Measurements from ENCODE around the gene AHI1. TPM values are rescaled to one million over a fixed set of nuclear protein-coding genes. Genes with fewer than 3 reads are reported as not detected.

The AHI1 gene
- total RNA-seq, 1 experiment from 2014 or later = 18.8 TPM

GRCh38 chr6:135402311-135402710 lies 95.2 kb downstream of the AHI1 start:
- CTCF ChIA-PET = no interaction called here
- no peaks in the 10 kb centered on the region; the same call in 1 of the 2 replicates for H3K36me3 Mint-ChIP-seq
- H3K9me3 Mint-ChIP-seq = no peaks in the 10 kb centered on the region
- TF ChIP-seq SOX15 (CRISPR knock-in tag; IDR thresholded peaks at IDR 0.05) (no peak), ZNF396 (CRISPR knock-in tag; IDR thresholded peaks at IDR 0.05; ENCODE audit: borderline replicate concordance) (no peak), ESRRA (CRISPR knock-in tag; IDR thresholded peaks at IDR 0.05; ENCODE audit: borderline replicate concordance) (no peak), PRRX2 (CRISPR knock-in tag; IDR thresholded peaks at IDR 0.05) (no peak), ZNF423 (CRISPR knock-in tag; IDR thresholded peaks at IDR 0.05) (no peak), CREB1 (CRISPR knock-in tag; IDR thresholded peaks at IDR 0.05) (no peak)
- TF ChIP-seq, protein P1, sequence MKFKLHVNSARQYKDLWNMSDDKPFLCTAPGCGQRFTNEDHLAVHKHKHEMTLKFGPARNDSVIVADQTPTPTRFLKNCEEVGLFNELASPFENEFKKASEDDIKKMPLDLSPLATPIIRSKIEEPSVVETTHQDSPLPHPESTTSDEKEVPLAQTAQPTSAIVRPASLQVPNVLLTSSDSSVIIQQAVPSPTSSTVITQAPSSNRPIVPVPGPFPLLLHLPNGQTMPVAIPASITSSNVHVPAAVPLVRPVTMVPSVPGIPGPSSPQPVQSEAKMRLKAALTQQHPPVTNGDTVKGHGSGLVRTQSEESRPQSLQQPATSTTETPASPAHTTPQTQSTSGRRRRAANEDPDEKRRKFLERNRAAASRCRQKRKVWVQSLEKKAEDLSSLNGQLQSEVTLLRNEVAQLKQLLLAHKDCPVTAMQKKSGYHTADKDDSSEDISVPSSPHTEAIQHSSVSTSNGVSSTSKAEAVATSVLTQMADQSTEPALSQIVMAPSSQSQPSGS (CRISPR knock-in tag; IDR thresholded peaks at IDR 0.05; ENCODE audit: borderline replicate concordance, low read depth) = no peak
- TF ChIP-seq, protein P2, sequence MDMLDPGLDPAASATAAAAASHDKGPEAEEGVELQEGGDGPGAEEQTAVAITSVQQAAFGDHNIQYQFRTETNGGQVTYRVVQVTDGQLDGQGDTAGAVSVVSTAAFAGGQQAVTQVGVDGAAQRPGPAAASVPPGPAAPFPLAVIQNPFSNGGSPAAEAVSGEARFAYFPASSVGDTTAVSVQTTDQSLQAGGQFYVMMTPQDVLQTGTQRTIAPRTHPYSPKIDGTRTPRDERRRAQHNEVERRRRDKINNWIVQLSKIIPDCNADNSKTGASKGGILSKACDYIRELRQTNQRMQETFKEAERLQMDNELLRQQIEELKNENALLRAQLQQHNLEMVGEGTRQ (CRISPR knock-in tag; IDR thresholded peaks at IDR 0.05) = no peak
- POLR2A ChIA-PET = no interaction called here
- no peaks in the 10 kb centered on the region for H3K27me3 Mint-ChIP-seq (ENCODE audit: low read depth)
- no peak overlapping the region for H3K4me3 Mint-ChIP-seq
- ATAC-seq (no peak), DNase-seq (ENCODE audit: low spot score) (no peak)
- no peak overlapping the region for H3K27ac Mint-ChIP-seq
- peaks cover 14% of the 10 kb centered on the region for H3K4me1 Mint-ChIP-seq

- DNase-seq (ENCODE audit: low spot score) (no peak), ATAC-seq (no peak)
- CTCF ChIA-PET = no interaction called here
- peaks cover 14% of the 10 kb centered on the region for H3K4me1 Mint-ChIP-seq
- no peak overlapping the region for H3K27ac Mint-ChIP-seq
- H3K9me3 Mint-ChIP-seq = no peaks in the 10 kb centered on the region
- no peaks in the 10 kb centered on the region for H3K27me3 Mint-ChIP-seq (ENCODE audit: low read depth)
- no peak overlapping the region for H3K4me3 Mint-ChIP-seq
- no peaks in the 10 kb centered on the region for H3K36me3 Mint-ChIP-seq
- POLR2A ChIA-PET = no interaction called here
- TF ChIP-seq PREB (CRISPR knock-in tag; IDR thresholded peaks at IDR 0.05; ENCODE audit: borderline replicate concordance) (no peak), MYBL2 (CRISPR knock-in tag; IDR thresholded peaks at IDR 0.05) (no peak), ZNF219 (CRISPR knock-in tag; IDR thresholded peaks at IDR 0.05; ENCODE audit: borderline replicate concordance) (no peak), PRRX2 (CRISPR knock-in tag; IDR thresholded peaks at IDR 0.05) (no peak), MXD4 (CRISPR knock-in tag; IDR thresholded peaks at IDR 0.05; ENCODE audit: borderline replicate concordance) (no peak), GRHL2 (CRISPR knock-in tag; IDR thresholded peaks at IDR 0.05; ENCODE audit: insufficient replicate concordance, severe bottlenecking) (no peak), E2F5 (CRISPR knock-in tag; IDR thresholded peaks at IDR 0.05) (no peak)
- TF ChIP-seq, protein P3, sequence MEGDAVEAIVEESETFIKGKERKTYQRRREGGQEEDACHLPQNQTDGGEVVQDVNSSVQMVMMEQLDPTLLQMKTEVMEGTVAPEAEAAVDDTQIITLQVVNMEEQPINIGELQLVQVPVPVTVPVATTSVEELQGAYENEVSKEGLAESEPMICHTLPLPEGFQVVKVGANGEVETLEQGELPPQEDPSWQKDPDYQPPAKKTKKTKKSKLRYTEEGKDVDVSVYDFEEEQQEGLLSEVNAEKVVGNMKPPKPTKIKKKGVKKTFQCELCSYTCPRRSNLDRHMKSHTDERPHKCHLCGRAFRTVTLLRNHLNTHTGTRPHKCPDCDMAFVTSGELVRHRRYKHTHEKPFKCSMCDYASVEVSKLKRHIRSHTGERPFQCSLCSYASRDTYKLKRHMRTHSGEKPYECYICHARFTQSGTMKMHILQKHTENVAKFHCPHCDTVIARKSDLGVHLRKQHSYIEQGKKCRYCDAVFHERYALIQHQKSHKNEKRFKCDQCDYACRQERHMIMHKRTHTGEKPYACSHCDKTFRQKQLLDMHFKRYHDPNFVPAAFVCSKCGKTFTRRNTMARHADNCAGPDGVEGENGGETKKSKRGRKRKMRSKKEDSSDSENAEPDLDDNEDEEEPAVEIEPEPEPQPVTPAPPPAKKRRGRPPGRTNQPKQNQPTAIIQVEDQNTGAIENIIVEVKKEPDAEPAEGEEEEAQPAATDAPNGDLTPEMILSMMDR (IDR thresholded peaks at IDR 0.05) = no peak
Measured at GRCh38 chr6:135397172-135397952, 100.2 kb downstream of the AHI1 start.

GRCh38 chr6:135395136-135395535 lies 102.4 kb downstream of the AHI1 start:
- no peak for ATAC-seq
- Mint-ChIP-seq H3K27ac (no peak overlapping the region), H3K27me3 (ENCODE audit: low read depth) (no peaks in the 10 kb centered on the region), H3K4me1 (peaks cover 3% of the 10 kb centered on the region), H3K9me3 (no peaks in the 10 kb centered on the region), H3K4me3 (no peak overlapping the region), H3K36me3 (no peaks in the 10 kb centered on the region)
- POLR2A ChIA-PET = no interaction called here
- no peak for DNase-seq (ENCODE audit: low spot score)
- CTCF ChIA-PET = no interaction called here
- TF ChIP-seq, protein P4, sequence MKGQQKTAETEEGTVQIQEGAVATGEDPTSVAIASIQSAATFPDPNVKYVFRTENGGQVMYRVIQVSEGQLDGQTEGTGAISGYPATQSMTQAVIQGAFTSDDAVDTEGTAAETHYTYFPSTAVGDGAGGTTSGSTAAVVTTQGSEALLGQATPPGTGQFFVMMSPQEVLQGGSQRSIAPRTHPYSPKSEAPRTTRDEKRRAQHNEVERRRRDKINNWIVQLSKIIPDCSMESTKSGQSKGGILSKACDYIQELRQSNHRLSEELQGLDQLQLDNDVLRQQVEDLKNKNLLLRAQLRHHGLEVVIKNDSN (CRISPR knock-in tag; IDR thresholded peaks at IDR 0.05) = no peak
- TF ChIP-seq, protein P5, sequence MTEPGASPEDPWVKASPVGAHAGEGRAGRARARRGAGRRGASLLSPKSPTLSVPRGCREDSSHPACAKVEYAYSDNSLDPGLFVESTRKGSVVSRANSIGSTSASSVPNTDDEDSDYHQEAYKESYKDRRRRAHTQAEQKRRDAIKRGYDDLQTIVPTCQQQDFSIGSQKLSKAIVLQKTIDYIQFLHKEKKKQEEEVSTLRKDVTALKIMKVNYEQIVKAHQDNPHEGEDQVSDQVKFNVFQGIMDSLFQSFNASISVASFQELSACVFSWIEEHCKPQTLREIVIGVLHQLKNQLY (CRISPR knock-in tag; IDR thresholded peaks at IDR 0.05) = no peak
- TF ChIP-seq SMAD4 (CRISPR knock-in tag; IDR thresholded peaks at IDR 0.05) (no peak), ESRRA (CRISPR knock-in tag; IDR thresholded peaks at IDR 0.05; ENCODE audit: borderline replicate concordance) (no peak), E2F5 (CRISPR knock-in tag; IDR thresholded peaks at IDR 0.05) (no peak), SOX15 (CRISPR knock-in tag; IDR thresholded peaks at IDR 0.05) (no peak), ZSCAN18 (CRISPR knock-in tag; IDR thresholded peaks at IDR 0.05) (no peak)
- TF ChIP-seq, protein P6, sequence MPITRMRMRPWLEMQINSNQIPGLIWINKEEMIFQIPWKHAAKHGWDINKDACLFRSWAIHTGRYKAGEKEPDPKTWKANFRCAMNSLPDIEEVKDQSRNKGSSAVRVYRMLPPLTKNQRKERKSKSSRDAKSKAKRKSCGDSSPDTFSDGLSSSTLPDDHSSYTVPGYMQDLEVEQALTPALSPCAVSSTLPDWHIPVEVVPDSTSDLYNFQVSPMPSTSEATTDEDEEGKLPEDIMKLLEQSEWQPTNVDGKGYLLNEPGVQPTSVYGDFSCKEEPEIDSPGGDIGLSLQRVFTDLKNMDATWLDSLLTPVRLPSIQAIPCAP (CRISPR knock-in tag; IDR thresholded peaks at IDR 0.05) = no peak

All from WTC11 (cell line).